ENCODE data around the gene OSER1.

The OSER1 gene

GRCh38 chr20:44173116-44173515, 37.5 kb downstream of the OSER1 start:
- no peak for DNase-seq

DNA sequence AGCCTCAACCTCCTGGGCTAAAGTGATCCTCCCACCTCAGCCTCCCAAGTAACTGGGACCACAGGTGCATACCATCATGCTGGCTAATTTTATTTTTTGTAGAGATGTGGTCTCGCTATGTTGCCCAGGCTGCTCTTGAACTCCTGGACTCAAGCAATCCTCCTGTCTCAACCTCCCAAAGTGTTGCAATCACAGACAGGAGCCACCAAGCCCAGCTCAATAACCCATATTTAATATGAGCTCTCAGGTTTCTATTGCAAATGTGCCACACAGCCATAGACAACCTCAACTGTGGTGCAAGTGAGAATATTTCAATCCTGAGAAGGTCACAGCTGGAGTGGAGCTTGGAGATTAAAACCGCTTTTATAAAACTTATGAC, 38.0 kb downstream of the OSER1 start:
- DNase-seq, result no peak

DNA sequence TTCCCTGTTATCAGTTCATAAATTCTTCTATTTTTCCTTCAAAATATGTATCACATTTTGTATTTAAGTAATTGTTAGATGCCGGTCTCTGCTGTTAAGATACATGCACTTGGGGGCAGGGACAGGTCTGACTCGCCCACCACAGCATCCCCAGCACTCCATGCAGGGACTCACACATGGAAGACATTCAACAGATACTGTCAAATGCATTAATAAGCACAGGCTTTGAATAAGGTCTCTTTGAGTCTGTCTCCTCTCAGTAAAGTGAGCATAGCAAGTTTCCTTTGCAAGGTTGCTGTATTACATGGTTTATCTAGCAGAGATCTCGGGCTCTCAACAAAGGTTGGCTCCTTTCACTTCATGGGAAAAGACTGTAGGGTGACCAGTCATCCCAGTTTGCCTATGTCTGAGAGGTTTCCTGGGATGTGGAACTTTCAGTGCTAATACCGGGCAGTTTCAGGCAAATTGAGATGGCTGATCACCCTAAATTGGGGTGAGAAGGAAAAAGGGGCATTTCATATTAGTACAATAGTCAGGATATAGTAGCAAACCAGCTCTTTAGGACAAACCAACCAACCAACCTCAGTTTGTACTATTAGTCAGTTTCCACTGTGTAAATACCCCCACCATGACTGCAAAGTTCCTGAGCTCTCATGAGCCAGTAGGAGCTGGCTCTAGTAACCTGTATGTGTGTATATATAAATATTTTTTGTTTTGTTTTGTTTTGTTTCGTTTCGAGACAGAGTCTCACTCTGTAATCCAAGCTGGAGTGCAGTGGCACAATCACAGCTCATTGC, 38.6 kb downstream of the OSER1 start:
- no peak for DNase-seq

GRCh38 chr20:44170816-44171410, 39.7 kb downstream of the OSER1 start:
- no peak for DNase-seq

GRCh38 chr20:44167736-44168135, 42.8 kb downstream of the OSER1 start:
- no peak for DNase-seq

DNA sequence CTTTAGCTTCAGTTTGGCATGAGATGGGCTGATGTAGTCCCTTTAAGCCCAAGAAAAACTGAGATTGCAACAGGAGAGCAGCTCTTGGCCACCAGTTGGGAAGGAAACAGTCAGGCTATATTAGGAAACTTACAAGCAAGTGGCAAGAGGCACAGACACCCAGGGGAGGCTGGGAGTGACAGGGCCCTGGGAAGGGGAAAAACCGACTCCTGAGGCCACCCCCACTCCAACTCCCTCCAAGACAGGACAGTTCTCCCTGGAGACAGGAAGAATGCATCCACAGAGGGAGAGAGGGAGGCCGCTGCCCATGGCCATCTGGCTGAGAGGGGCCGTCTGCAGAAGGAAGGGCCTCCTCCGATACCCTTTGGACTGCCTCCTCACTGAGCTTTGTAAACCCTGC, 44.1 kb downstream of the OSER1 start:
- DNase-seq, result peak; percentile 57

DNA sequence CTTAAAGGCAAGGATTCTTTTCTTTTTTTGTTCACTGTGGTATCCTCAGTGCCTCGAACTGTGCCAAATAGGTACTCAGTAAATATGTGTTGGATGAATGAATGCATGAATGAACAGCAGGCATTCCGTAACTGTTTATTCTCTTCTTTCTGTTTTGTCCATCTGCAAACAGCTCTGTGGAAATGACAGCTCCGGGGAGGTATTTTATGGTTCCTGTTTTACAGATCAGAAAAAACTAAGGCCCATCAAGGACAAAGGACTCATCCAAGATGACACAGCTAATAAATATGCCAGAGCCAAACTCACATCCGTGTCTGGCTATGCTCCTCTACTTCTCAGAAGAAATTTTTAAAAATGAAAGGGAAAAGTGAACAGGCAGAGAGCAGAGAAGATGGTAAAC, 44.6 kb downstream of the OSER1 start:
- peak; percentile 57 for DNase-seq

GRCh38 chr20:44160133-44160532, 50.4 kb downstream of the OSER1 start:
- no peak for DNase-seq

GRCh38 chr20:44159711-44160110, 50.9 kb downstream of the OSER1 start:
- DNase-seq, result no peak

DNA sequence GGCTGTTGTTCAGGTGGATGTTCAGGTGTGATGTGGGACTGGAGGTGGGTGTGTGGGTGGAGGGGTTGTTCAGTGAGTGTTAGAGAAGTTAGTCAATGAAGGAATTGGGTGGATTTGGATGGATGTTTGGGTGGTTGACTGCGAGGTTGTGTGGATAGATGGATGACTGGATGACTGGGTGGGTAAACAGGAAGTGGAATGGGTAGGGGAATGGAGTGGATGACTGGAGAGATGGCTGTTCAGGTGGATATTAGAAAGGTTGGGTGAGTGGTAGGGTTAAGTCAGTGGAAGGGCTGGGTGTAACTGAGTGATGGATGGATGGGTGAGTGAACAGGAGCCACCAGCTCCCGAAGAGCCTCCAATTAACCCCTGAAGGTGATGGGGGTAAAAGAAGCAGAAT, 51.4 kb downstream of the OSER1 start:
- DNase-seq, result no peak

GRCh38 chr20:44157061-44157460, 53.5 kb downstream of the OSER1 start:
- DNase-seq, result no peak

GRCh38 chr20:44154521-44155001, 56.0 kb downstream of the OSER1 start:
- DNase-seq, result peak; percentile 76

GRCh38 chr20:44153636-44154043, 56.9 kb downstream of the OSER1 start:
- no peak for DNase-seq

DNA sequence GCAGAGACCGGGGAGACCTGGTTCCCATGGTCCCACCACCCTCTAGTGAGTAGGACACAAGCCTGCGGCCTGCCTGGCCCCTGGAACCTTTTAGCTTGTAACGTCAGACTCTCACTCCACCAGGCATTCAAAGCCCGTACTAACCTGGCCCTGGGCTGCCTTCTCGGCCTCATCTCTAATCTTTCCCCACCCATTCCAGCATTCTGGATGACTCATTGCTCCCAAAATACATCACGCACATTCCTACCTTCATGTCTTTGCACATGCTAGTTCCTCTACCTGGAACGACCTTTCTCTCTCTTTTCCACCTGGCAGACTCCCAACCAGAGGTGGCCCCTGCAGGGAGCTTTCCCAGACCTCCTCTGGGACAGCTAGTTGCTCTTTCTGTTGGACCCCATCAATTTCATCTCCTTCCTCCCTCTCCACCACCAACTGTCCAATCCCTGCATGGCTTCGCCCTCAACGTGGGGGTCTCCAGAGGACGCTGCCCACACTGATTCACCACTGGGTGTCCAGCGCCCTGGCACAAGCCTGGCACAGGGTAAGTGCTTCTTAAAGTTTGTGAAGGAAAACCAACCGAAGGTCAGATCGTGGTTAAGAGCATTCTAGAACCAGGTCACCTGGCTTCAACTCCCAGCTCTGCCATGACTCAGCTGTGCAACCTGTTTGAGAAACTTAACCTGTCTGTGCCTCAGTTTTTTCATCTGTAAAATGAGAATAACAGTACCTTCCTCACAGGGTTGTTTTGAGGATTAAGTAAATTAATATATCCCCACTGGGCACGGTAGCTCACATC, 58.8 kb downstream of the OSER1 start:
- DNase-seq, result no peak

DNA sequence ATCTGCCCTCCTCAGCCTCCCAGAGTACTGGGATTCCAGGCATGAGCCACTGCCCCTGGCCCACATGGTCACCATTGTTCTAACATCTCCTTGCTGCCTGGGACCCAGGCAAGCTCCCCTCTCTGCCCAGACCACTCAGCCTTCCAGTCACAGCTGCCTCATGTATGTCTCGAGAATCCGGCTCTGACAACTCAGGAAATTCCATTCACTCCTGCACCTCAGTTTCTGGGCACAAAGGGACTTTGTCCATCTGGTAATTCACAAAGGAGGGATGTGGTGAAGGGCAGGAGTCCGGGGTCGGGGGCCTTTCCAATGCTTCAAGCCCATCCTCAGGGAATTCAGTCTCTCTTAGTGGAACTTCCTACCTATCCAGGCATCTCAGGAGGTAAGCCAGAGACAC, 64.3 kb downstream of the OSER1 start:
- DNase-seq, result no peak
